H9 (cell line): Measurements from ENCODE around the gene S100B. TPM values are rescaled to one million over a fixed set of nuclear protein-coding genes. Genes with fewer than 3 reads are reported as not detected.
"Not testable (repeated sequence)": the region's sequence is repeated elsewhere in the genome, so short reads cannot be mapped to it uniquely, and the experiment has no call there.

Experiments
- DNase-seq: peaks from one replicate; pipeline ENCODE4 v3.0.0-alpha.2; 2017
- H2AFZ ChIP-seq: one replicate; pipeline ENCODE4 v1.6.1; 2013; ENCODE audit warnings: mild to moderate bottlenecking, low read length, control low read depth, moderate library complexity
- H2AK5ac ChIP-seq: 2 replicates; pipeline ENCODE4 v1.6.1; 2013; ENCODE audit warnings: low read length, control low read depth, mixed read lengths; ENCODE audit not compliant: insufficient read length
- H2BK120ac ChIP-seq: one replicate; pipeline ENCODE4 v1.6.1; 2013; ENCODE audit warnings: low read depth, mild to moderate bottlenecking, low read length, control low read depth, inconsistent platforms; ENCODE audit not compliant: poor library complexity, severe bottlenecking
- H2BK12ac ChIP-seq: 2 replicates; pipeline ENCODE4 v1.6.1; 2013; ENCODE audit warnings: low read length, control low read depth, mixed read lengths, low read depth; ENCODE audit not compliant: insufficient read length
- H2BK15ac ChIP-seq: 2 replicates; pipeline ENCODE4 v1.6.1; 2013; ENCODE audit warnings: low read depth, low read length, control low read depth
- H2BK20ac ChIP-seq: one replicate; pipeline ENCODE4 v1.6.1; 2013; ENCODE audit warnings: low read depth, mild to moderate bottlenecking, low read length, control low read depth, inconsistent platforms; ENCODE audit not compliant: poor library complexity, severe bottlenecking
- H2BK5ac ChIP-seq: 2 replicates; pipeline ENCODE4 v1.6.1; 2013; ENCODE audit warnings: low read length, control low read depth, mixed read lengths; ENCODE audit not compliant: insufficient read length
- H3K14ac ChIP-seq: 2 replicates; pipeline ENCODE4 v1.6.1; 2013; ENCODE audit warnings: low read length, control low read depth; ENCODE audit not compliant: insufficient read depth
- H3K18ac ChIP-seq: 2 replicates; pipeline ENCODE4 v1.6.1; 2013; ENCODE audit warnings: low read depth, mild to moderate bottlenecking, mixed read lengths, low read length, control low read depth; ENCODE audit not compliant: insufficient read length
- H3K23ac ChIP-seq: 2 replicates; pipeline ENCODE4 v1.6.1; 2013; ENCODE audit warnings: low read length, control low read depth, mixed read lengths, low read depth; ENCODE audit not compliant: insufficient read length
- H3K23me2 ChIP-seq: 2 replicates; pipeline ENCODE4 v1.6.1; 2013; ENCODE audit warnings: low read depth, mild to moderate bottlenecking, mixed read lengths, low read length, control low read depth; ENCODE audit not compliant: insufficient read length, poor library complexity, severe bottlenecking
- H3K27ac ChIP-seq: 2 replicates; pipeline ENCODE4 v1.5.1; 2013; ENCODE audit warnings: low read length, control low read depth, mixed read lengths, low read depth; ENCODE audit not compliant: insufficient read length
- H3K27me3 ChIP-seq: 2 replicates; pipeline ENCODE4 v1.6.1; 2013; ENCODE audit warnings: low read length, control low read depth, inconsistent platforms; ENCODE audit not compliant: insufficient read depth
- H3K4ac ChIP-seq: 2 replicates; pipeline ENCODE4 v1.6.1; 2013; ENCODE audit warnings: low read depth, mild to moderate bottlenecking, control low read depth, inconsistent platforms, low read length, moderate library complexity
- H3K4me1 ChIP-seq: 2 replicates; pipeline ENCODE4 v1.6.1; 2013; ENCODE audit warnings: low read length, control low read depth, inconsistent platforms; ENCODE audit not compliant: insufficient read depth
- H3K4me2 ChIP-seq: 2 replicates; pipeline ENCODE4 v1.6.1; 2013; ENCODE audit warnings: low read length, control low read depth, mixed read lengths; ENCODE audit not compliant: insufficient read length, insufficient read depth
- H3K56ac ChIP-seq: 2 replicates; pipeline ENCODE4 v1.6.1; 2013; ENCODE audit warnings: low read depth, mild to moderate bottlenecking, mixed read lengths, low read length, control low read depth; ENCODE audit not compliant: insufficient read length
- H3K79me1 ChIP-seq: 2 replicates; pipeline ENCODE4 v1.6.1; 2013; ENCODE audit warnings: low read depth, mild to moderate bottlenecking, moderate library complexity, low read length, control low read depth, inconsistent platforms; ENCODE audit not compliant: insufficient read depth, poor library complexity, severe bottlenecking
- H3K79me2 ChIP-seq: 2 replicates; pipeline ENCODE4 v1.6.1; 2013; ENCODE audit warnings: low read length, control low read depth, inconsistent platforms; ENCODE audit not compliant: insufficient read depth
- H3K9ac ChIP-seq: 2 replicates; pipeline ENCODE4 v1.6.1; 2013; ENCODE audit warnings: low read length, control low read depth, mixed read lengths; ENCODE audit not compliant: insufficient read length; ENCODE audit errors: extremely low read depth
- H3K9me3 ChIP-seq: one replicate; pipeline ENCODE4 v1.6.1; 2013; ENCODE audit warnings: low read depth, low read length, inconsistent platforms; ENCODE audit not compliant: control insufficient read depth
- H3T11ph ChIP-seq: one replicate; pipeline ENCODE4 v1.6.1; 2013; ENCODE audit warnings: mild to moderate bottlenecking, low read length, control low read depth, inconsistent platforms
- H4K20me1 ChIP-seq: one replicate; pipeline ENCODE4 v1.6.1; 2013; ENCODE audit not compliant: control insufficient read depth, insufficient read length, insufficient read depth
- H4K5ac ChIP-seq: 2 replicates; pipeline ENCODE4 v1.6.1; 2013; ENCODE audit warnings: low read depth, mild to moderate bottlenecking, mixed read lengths, low read length, control low read depth; ENCODE audit not compliant: insufficient read length
- H4K8ac ChIP-seq: replicated peaks from 2 replicates; pipeline ENCODE4 v1.6.1; 2013; ENCODE audit warnings: low read length, control low read depth, mixed read lengths, low read depth; ENCODE audit not compliant: insufficient read length
- H4K91ac ChIP-seq: 2 replicates; pipeline ENCODE4 v1.6.1; 2013; ENCODE audit warnings: low read depth, mild to moderate bottlenecking, moderate library complexity, mixed read lengths, low read length, control low read depth; ENCODE audit not compliant: insufficient read length
- H3K27ac Mint-ChIP-seq, 3 experiments: 2 replicates in 2 of 3; 3 replicates in 1 of 3; pipeline ENCODE4 v1.8.0; 2020 to 2021; ENCODE audit warnings: mixed read lengths in 3 of 3, mild to moderate bottlenecking in 1 of 3, moderate library complexity in 1 of 3
- H3K27me3 Mint-ChIP-seq: 2 replicates; pipeline ENCODE4 v1.8.0; 2021; ENCODE audit warnings: low read depth, mild to moderate bottlenecking, moderate library complexity, mixed read lengths
- H3K36me3 Mint-ChIP-seq, 3 experiments: 2 replicates in 2 of 3; 3 replicates in 1 of 3; pipeline ENCODE4 v1.8.0; 2020 to 2021; ENCODE audit warnings: low read depth in 3 of 3, mixed read lengths in 3 of 3; ENCODE audit not compliant: insufficient read depth in 1 of 3
- H3K4me1 Mint-ChIP-seq, 2 experiments: 2 replicates each; pipeline ENCODE4 v1.8.0; 2020; ENCODE audit warnings: mixed read lengths in 2 of 2
- H3K4me3 Mint-ChIP-seq, 2 experiments: 2 replicates in 1 of 2; 3 replicates in 1 of 2; pipeline ENCODE4 v1.8.0; 2020 to 2021; ENCODE audit warnings: mild to moderate bottlenecking in 2 of 2, mixed read lengths in 2 of 2, moderate library complexity in 1 of 2
- H3K9me3 Mint-ChIP-seq, 2 experiments: 2 replicates in 1 of 2; 3 replicates in 1 of 2; pipeline ENCODE4 v1.8.0; 2020; ENCODE audit warnings: mild to moderate bottlenecking in 2 of 2, mixed read lengths in 2 of 2, moderate library complexity in 1 of 2
- WGBS: extraction: QIAGEN DNeasy Blood & Tissue Kit; methylation state at CpG from one replicate; pipeline ENCODE4 v1.1.7; 2013; ENCODE audit warnings: missing lambda C conversion rate, low lambda C conversion rate, mixed read lengths; ENCODE audit not compliant: insufficient read length; ENCODE audit errors: extremely low coverage; 5-methylcytosine and 5-hydroxymethylcytosine counted together
- total RNA-seq: library from RNA; stranded (reverse); gene quantifications from 2 replicates; pipeline ENCODE4 v1.2.1, GENCODE V29; 2021
- TF ChIP-seq, protein P1 (sequence below): fragments of 200-600 bp; sonication (generic); conservative IDR thresholded peaks from 3 replicates; pipeline ENCODE4 v1.8.0; 2021; ENCODE audit warnings: antibody characterized with exemption, mild to moderate bottlenecking

The S100B gene
- total RNA-seq, 1 experiment from 2014 or later, result 0.26 TPM

DNA sequence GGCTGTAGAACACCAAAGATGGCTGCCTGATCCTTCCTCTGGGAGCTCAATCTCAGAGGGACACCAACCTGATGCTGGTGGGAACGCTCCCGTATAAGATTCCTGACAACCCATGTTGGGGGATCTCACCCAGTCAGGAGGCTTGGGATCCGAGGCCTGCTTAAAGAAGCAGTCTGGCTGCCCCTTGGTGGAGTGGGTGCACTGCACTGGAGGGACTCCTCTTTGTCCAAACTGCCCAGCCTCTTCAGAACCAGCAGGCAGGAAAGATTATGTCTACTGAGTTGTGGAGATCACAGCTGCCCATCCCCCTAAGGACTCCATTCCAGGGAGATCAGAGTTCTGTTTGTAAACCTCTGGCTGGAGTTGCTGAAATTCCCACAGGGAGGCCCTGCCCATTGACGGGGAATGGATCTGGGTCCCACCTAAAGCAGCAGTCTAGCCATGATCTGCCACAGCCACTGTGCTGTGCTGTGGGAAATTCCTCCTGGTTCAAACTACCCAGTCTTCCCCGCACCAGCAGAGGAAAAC, 23.0 kb downstream of the S100B start:
- Histone ChIP-seq H2BK120ac (no peak overlapping the region), H3K27ac (no peak overlapping the region), H3K56ac (no peak overlapping the region), H3K4ac (no peak overlapping the region), H3K27me3 (no peaks in the 10 kb centered on the region), H2BK20ac (no peak overlapping the region), H3K9me3 (peaks cover 15% of the 10 kb centered on the region), H3K18ac (no peak overlapping the region), H4K20me1 (no peaks in the 10 kb centered on the region), H2BK15ac (no peak overlapping the region; the same call in 1 of the 2 replicates), H3K4me1 (no peaks in the 10 kb centered on the region), H2AK5ac (no peak overlapping the region), H2AFZ (no peak overlapping the region), H3T11ph (no peak overlapping the region), H3K4me2 (no peak overlapping the region), H4K5ac (no peak overlapping the region), H2BK5ac (no peak overlapping the region), H3K23me2 (no peaks in the 10 kb centered on the region), H4K91ac (no peak overlapping the region), H3K79me2 (no peaks in the 10 kb centered on the region), H3K9ac (no peak overlapping the region), H3K14ac (no peak overlapping the region), H2BK12ac (no peak overlapping the region), H3K79me1 (no peaks in the 10 kb centered on the region), H4K8ac (no peak overlapping the region), H3K23ac (no peak overlapping the region)
- Mint-ChIP-seq H3K36me3 (peaks cover 36 to 58% (median 52%) of the 10 kb centered on the region in 3 experiments), H3K27ac (no peak overlapping the region), H3K27me3 (peaks cover 12% of the 10 kb centered on the region), H3K4me3 (no peak overlapping the region), H3K4me1 (no peaks in the 10 kb centered on the region), H3K9me3 (peaks cover 77 to 85% of the 10 kb centered on the region in 2 experiments)
- TF ChIP-seq, protein P1, sequence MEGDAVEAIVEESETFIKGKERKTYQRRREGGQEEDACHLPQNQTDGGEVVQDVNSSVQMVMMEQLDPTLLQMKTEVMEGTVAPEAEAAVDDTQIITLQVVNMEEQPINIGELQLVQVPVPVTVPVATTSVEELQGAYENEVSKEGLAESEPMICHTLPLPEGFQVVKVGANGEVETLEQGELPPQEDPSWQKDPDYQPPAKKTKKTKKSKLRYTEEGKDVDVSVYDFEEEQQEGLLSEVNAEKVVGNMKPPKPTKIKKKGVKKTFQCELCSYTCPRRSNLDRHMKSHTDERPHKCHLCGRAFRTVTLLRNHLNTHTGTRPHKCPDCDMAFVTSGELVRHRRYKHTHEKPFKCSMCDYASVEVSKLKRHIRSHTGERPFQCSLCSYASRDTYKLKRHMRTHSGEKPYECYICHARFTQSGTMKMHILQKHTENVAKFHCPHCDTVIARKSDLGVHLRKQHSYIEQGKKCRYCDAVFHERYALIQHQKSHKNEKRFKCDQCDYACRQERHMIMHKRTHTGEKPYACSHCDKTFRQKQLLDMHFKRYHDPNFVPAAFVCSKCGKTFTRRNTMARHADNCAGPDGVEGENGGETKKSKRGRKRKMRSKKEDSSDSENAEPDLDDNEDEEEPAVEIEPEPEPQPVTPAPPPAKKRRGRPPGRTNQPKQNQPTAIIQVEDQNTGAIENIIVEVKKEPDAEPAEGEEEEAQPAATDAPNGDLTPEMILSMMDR, result no peak
- WGBS, result no CpG with 5 or more reads among the region's 5 CpGs
- DNase-seq, result no peak

- H2AK5ac ChIP-seq, H2AFZ ChIP-seq, H3K23me2 ChIP-seq, H4K5ac ChIP-seq, H2BK5ac ChIP-seq, H3K4me1 ChIP-seq, H3K18ac ChIP-seq, H2BK20ac ChIP-seq, H3K4me1 Mint-ChIP-seq, H2BK120ac ChIP-seq, H3K27me3 ChIP-seq, H3K56ac ChIP-seq, H4K20me1 ChIP-seq, H3K4me3 Mint-ChIP-seq, H3K4me2 ChIP-seq, H3K79me2 ChIP-seq, H3K14ac ChIP-seq, H3K27ac ChIP-seq, H4K8ac ChIP-seq, H4K91ac ChIP-seq, H2BK15ac ChIP-seq, H3T11ph ChIP-seq, H3K27me3 Mint-ChIP-seq, H3K4ac ChIP-seq, H3K9ac ChIP-seq, DNase-seq, H2BK12ac ChIP-seq, H3K27ac Mint-ChIP-seq, H3K23ac ChIP-seq, H3K79me1 ChIP-seq: not testable (repeated sequence)
- H3K9me3 ChIP-seq, result peaks cover 11% of the 10 kb centered on the region
- H3K36me3 Mint-ChIP-seq, result peaks cover 36 to 53% (median 52%) of the 10 kb centered on the region in 3 experiments
- H3K9me3 Mint-ChIP-seq, result peaks cover 59 to 72% of the 10 kb centered on the region in 2 experiments
- no CpG with 5 or more reads among the region's 2 CpGs for WGBS
Observed at GRCh38 chr21:46579394-46579793, 25.5 kb downstream of the S100B start.
